H9 (cell line): ENCODE results near the gene L3MBTL4. TPM values are rescaled to one million over a fixed set of nuclear protein-coding genes. Genes with fewer than 3 reads are reported as not detected.

Experiments
- DNase-seq: peaks from one replicate; pipeline ENCODE4 v3.0.0-alpha.2; 2017
- H2AFZ ChIP-seq: one replicate; pipeline ENCODE4 v1.6.1; 2013; ENCODE audit warnings: mild to moderate bottlenecking, low read length, control low read depth, moderate library complexity
- H2AK5ac ChIP-seq: 2 replicates; pipeline ENCODE4 v1.6.1; 2013; ENCODE audit warnings: low read length, control low read depth, mixed read lengths; ENCODE audit not compliant: insufficient read length
- H2BK120ac ChIP-seq: one replicate; pipeline ENCODE4 v1.6.1; 2013; ENCODE audit warnings: low read depth, mild to moderate bottlenecking, low read length, control low read depth, inconsistent platforms; ENCODE audit not compliant: poor library complexity, severe bottlenecking
- H2BK12ac ChIP-seq: 2 replicates; pipeline ENCODE4 v1.6.1; 2013; ENCODE audit warnings: low read length, control low read depth, mixed read lengths, low read depth; ENCODE audit not compliant: insufficient read length
- H2BK15ac ChIP-seq: 2 replicates; pipeline ENCODE4 v1.6.1; 2013; ENCODE audit warnings: low read depth, low read length, control low read depth
- H2BK20ac ChIP-seq: one replicate; pipeline ENCODE4 v1.6.1; 2013; ENCODE audit warnings: low read depth, mild to moderate bottlenecking, low read length, control low read depth, inconsistent platforms; ENCODE audit not compliant: poor library complexity, severe bottlenecking
- H2BK5ac ChIP-seq: 2 replicates; pipeline ENCODE4 v1.6.1; 2013; ENCODE audit warnings: low read length, control low read depth, mixed read lengths; ENCODE audit not compliant: insufficient read length
- H3K14ac ChIP-seq: 2 replicates; pipeline ENCODE4 v1.6.1; 2013; ENCODE audit warnings: low read length, control low read depth; ENCODE audit not compliant: insufficient read depth
- H3K18ac ChIP-seq: 2 replicates; pipeline ENCODE4 v1.6.1; 2013; ENCODE audit warnings: low read depth, mild to moderate bottlenecking, mixed read lengths, low read length, control low read depth; ENCODE audit not compliant: insufficient read length
- H3K23ac ChIP-seq: 2 replicates; pipeline ENCODE4 v1.6.1; 2013; ENCODE audit warnings: low read length, control low read depth, mixed read lengths, low read depth; ENCODE audit not compliant: insufficient read length
- H3K23me2 ChIP-seq: 2 replicates; pipeline ENCODE4 v1.6.1; 2013; ENCODE audit warnings: low read depth, mild to moderate bottlenecking, mixed read lengths, low read length, control low read depth; ENCODE audit not compliant: insufficient read length, poor library complexity, severe bottlenecking
- H3K27ac ChIP-seq: 2 replicates; pipeline ENCODE4 v1.5.1; 2013; ENCODE audit warnings: low read length, control low read depth, mixed read lengths, low read depth; ENCODE audit not compliant: insufficient read length
- H3K27me3 ChIP-seq: 2 replicates; pipeline ENCODE4 v1.6.1; 2013; ENCODE audit warnings: low read length, control low read depth, inconsistent platforms; ENCODE audit not compliant: insufficient read depth
- H3K4ac ChIP-seq: 2 replicates; pipeline ENCODE4 v1.6.1; 2013; ENCODE audit warnings: low read depth, mild to moderate bottlenecking, control low read depth, inconsistent platforms, low read length, moderate library complexity
- H3K4me1 ChIP-seq: 2 replicates; pipeline ENCODE4 v1.6.1; 2013; ENCODE audit warnings: low read length, control low read depth, inconsistent platforms; ENCODE audit not compliant: insufficient read depth
- H3K4me2 ChIP-seq: 2 replicates; pipeline ENCODE4 v1.6.1; 2013; ENCODE audit warnings: low read length, control low read depth, mixed read lengths; ENCODE audit not compliant: insufficient read length, insufficient read depth
- H3K56ac ChIP-seq: 2 replicates; pipeline ENCODE4 v1.6.1; 2013; ENCODE audit warnings: low read depth, mild to moderate bottlenecking, mixed read lengths, low read length, control low read depth; ENCODE audit not compliant: insufficient read length
- H3K79me1 ChIP-seq: 2 replicates; pipeline ENCODE4 v1.6.1; 2013; ENCODE audit warnings: low read depth, mild to moderate bottlenecking, moderate library complexity, low read length, control low read depth, inconsistent platforms; ENCODE audit not compliant: insufficient read depth, poor library complexity, severe bottlenecking
- H3K79me2 ChIP-seq: 2 replicates; pipeline ENCODE4 v1.6.1; 2013; ENCODE audit warnings: low read length, control low read depth, inconsistent platforms; ENCODE audit not compliant: insufficient read depth
- H3K9ac ChIP-seq: 2 replicates; pipeline ENCODE4 v1.6.1; 2013; ENCODE audit warnings: low read length, control low read depth, mixed read lengths; ENCODE audit not compliant: insufficient read length; ENCODE audit errors: extremely low read depth
- H3K9me3 ChIP-seq: one replicate; pipeline ENCODE4 v1.6.1; 2013; ENCODE audit warnings: low read depth, low read length, inconsistent platforms; ENCODE audit not compliant: control insufficient read depth
- H3T11ph ChIP-seq: one replicate; pipeline ENCODE4 v1.6.1; 2013; ENCODE audit warnings: mild to moderate bottlenecking, low read length, control low read depth, inconsistent platforms
- H4K20me1 ChIP-seq: one replicate; pipeline ENCODE4 v1.6.1; 2013; ENCODE audit not compliant: control insufficient read depth, insufficient read length, insufficient read depth
- H4K5ac ChIP-seq: 2 replicates; pipeline ENCODE4 v1.6.1; 2013; ENCODE audit warnings: low read depth, mild to moderate bottlenecking, mixed read lengths, low read length, control low read depth; ENCODE audit not compliant: insufficient read length
- H4K8ac ChIP-seq: replicated peaks from 2 replicates; pipeline ENCODE4 v1.6.1; 2013; ENCODE audit warnings: low read length, control low read depth, mixed read lengths, low read depth; ENCODE audit not compliant: insufficient read length
- H4K91ac ChIP-seq: 2 replicates; pipeline ENCODE4 v1.6.1; 2013; ENCODE audit warnings: low read depth, mild to moderate bottlenecking, moderate library complexity, mixed read lengths, low read length, control low read depth; ENCODE audit not compliant: insufficient read length
- H3K27ac Mint-ChIP-seq, 3 experiments: 2 replicates in 2 of 3; 3 replicates in 1 of 3; pipeline ENCODE4 v1.8.0; 2020 to 2021; ENCODE audit warnings: mixed read lengths in 3 of 3, mild to moderate bottlenecking in 1 of 3, moderate library complexity in 1 of 3
- H3K27me3 Mint-ChIP-seq: 2 replicates; pipeline ENCODE4 v1.8.0; 2021; ENCODE audit warnings: low read depth, mild to moderate bottlenecking, moderate library complexity, mixed read lengths
- H3K36me3 Mint-ChIP-seq, 3 experiments: 2 replicates in 2 of 3; 3 replicates in 1 of 3; pipeline ENCODE4 v1.8.0; 2020 to 2021; ENCODE audit warnings: low read depth in 3 of 3, mixed read lengths in 3 of 3; ENCODE audit not compliant: insufficient read depth in 1 of 3
- H3K4me1 Mint-ChIP-seq, 2 experiments: 2 replicates each; pipeline ENCODE4 v1.8.0; 2020; ENCODE audit warnings: mixed read lengths in 2 of 2
- H3K4me3 Mint-ChIP-seq, 2 experiments: 2 replicates in 1 of 2; 3 replicates in 1 of 2; pipeline ENCODE4 v1.8.0; 2020 to 2021; ENCODE audit warnings: mild to moderate bottlenecking in 2 of 2, mixed read lengths in 2 of 2, moderate library complexity in 1 of 2
- H3K9me3 Mint-ChIP-seq, 2 experiments: 2 replicates in 1 of 2; 3 replicates in 1 of 2; pipeline ENCODE4 v1.8.0; 2020; ENCODE audit warnings: mild to moderate bottlenecking in 2 of 2, mixed read lengths in 2 of 2, moderate library complexity in 1 of 2
- WGBS: extraction: QIAGEN DNeasy Blood & Tissue Kit; methylation state at CpG from one replicate; pipeline ENCODE4 v1.1.7; 2013; ENCODE audit warnings: missing lambda C conversion rate, low lambda C conversion rate, mixed read lengths; ENCODE audit not compliant: insufficient read length; ENCODE audit errors: extremely low coverage; 5-methylcytosine and 5-hydroxymethylcytosine counted together
- total RNA-seq: library from RNA; stranded (reverse); gene quantifications from 2 replicates; pipeline ENCODE4 v1.2.1, GENCODE V29; 2021
- TF ChIP-seq, protein P1 (sequence below): fragments of 200-600 bp; sonication (generic); conservative IDR thresholded peaks from 3 replicates; pipeline ENCODE4 v1.8.0; 2021; ENCODE audit warnings: antibody characterized with exemption, mild to moderate bottlenecking

Gene L3MBTL4
- total RNA-seq, 1 experiment from 2014 or later, result 1.9 TPM

DNA sequence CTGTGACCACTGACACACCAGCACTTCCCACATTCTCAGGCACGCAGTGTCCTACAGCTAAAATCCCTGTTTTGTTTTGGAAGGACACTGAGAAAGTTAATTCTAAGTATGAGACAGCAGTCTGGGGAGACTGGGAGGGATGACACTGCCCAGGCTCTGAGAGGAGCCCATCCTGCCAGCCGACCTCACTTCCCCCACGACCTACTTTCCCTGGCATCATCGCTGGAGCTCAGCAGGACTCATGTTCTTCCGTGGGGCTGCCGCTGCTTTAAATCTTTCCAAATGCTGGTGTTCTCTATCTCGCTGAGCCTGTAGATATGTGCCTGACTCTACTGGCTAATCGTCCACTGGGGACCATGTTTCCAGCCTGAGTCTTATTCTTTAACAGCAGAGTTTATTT lies 450.6 kb downstream of the L3MBTL4 start:
- no peak overlapping the region for H3K18ac ChIP-seq
- Mint-ChIP-seq H3K4me1 (peaks cover 22% of the 10 kb centered on the region in 2 experiments), H3K27ac (no peak overlapping the region), H3K27me3 (peaks cover 16% of the 10 kb centered on the region), H3K9me3 (no peaks in the 10 kb centered on the region), H3K36me3 (no peaks in the 10 kb centered on the region), H3K4me3 (no peak overlapping the region)
- no peak overlapping the region for H3K23ac ChIP-seq
- no peak overlapping the region for H2AFZ ChIP-seq
- H4K8ac ChIP-seq, result no peak overlapping the region
- H4K20me1 ChIP-seq, result no peaks in the 10 kb centered on the region
- TF ChIP-seq, protein P1, sequence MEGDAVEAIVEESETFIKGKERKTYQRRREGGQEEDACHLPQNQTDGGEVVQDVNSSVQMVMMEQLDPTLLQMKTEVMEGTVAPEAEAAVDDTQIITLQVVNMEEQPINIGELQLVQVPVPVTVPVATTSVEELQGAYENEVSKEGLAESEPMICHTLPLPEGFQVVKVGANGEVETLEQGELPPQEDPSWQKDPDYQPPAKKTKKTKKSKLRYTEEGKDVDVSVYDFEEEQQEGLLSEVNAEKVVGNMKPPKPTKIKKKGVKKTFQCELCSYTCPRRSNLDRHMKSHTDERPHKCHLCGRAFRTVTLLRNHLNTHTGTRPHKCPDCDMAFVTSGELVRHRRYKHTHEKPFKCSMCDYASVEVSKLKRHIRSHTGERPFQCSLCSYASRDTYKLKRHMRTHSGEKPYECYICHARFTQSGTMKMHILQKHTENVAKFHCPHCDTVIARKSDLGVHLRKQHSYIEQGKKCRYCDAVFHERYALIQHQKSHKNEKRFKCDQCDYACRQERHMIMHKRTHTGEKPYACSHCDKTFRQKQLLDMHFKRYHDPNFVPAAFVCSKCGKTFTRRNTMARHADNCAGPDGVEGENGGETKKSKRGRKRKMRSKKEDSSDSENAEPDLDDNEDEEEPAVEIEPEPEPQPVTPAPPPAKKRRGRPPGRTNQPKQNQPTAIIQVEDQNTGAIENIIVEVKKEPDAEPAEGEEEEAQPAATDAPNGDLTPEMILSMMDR, result no peak
- no peak overlapping the region for H2BK20ac ChIP-seq
- H3K4ac ChIP-seq, result no peak overlapping the region
- H4K5ac ChIP-seq, result no peak overlapping the region
- WGBS, result no CpG with 5 or more reads among the region's 8 CpGs
- no peak overlapping the region for H3T11ph ChIP-seq
- no peak overlapping the region for H4K91ac ChIP-seq
- H2AK5ac ChIP-seq, result no peak overlapping the region
- H2BK5ac ChIP-seq, result no peak overlapping the region
- no peak for DNase-seq
- no peak overlapping the region for H2BK120ac ChIP-seq
- H3K79me2 ChIP-seq, result no peaks in the 10 kb centered on the region
- H3K79me1 ChIP-seq, result no peaks in the 10 kb centered on the region
- H3K27me3 ChIP-seq, result no peaks in the 10 kb centered on the region
- H2BK12ac ChIP-seq, result no peak overlapping the region
- no peaks in the 10 kb centered on the region for H3K9me3 ChIP-seq
- H3K4me2 ChIP-seq, result no peak overlapping the region
- no peaks in the 10 kb centered on the region for H3K23me2 ChIP-seq
- no peak overlapping the region for H3K14ac ChIP-seq
- H2BK15ac ChIP-seq, result no peak overlapping the region
- H3K9ac ChIP-seq, result no peak overlapping the region
- no peak overlapping the region for H3K27ac ChIP-seq
- H3K4me1 ChIP-seq, result no peaks in the 10 kb centered on the region
- H3K56ac ChIP-seq, result no peak overlapping the region
